HEK293T (cell line): ENCODE measurements around the gene TMSB4X.

Experiments used
- CTCF ChIA-PET: fragments of 350-600 bp; formaldehyde crosslinking; extraction: SDS; loops from one replicate; lab custom pipeline; 2021; ENCODE audit warnings: antibody characterized with exemption, inconsistent platforms; lab: Yijun Ruan, JAX
- POLR2A ChIA-PET: fragments of 350-600 bp; formaldehyde crosslinking; extraction: SDS; loops from one replicate; lab custom pipeline; 2020; ENCODE audit warnings: antibody characterized with exemption, inconsistent platforms; lab: Yijun Ruan, JAX
- DNase-seq: peaks from one replicate; pipeline ENCODE4 v3.0.0; 2012; ENCODE audit warnings: mixed read lengths; ENCODE audit errors: extremely low spot score
- ARNT ChIP-seq: fragments of 450-650 bp; IDR thresholded peaks from 2 replicates; pipeline ENCODE4 v1.6.1; 2017; ENCODE audit warnings: mild to moderate bottlenecking
- BHLHE40 ChIP-seq: fragments of 450-650 bp; IDR thresholded peaks from 2 replicates; pipeline ENCODE4 v1.6.1; 2016; ENCODE audit warnings: mild to moderate bottlenecking, moderate library complexity, borderline replicate concordance
- CTBP1 ChIP-seq: fragments of 450-650 bp; IDR thresholded peaks from 2 replicates; pipeline ENCODE4 v1.6.1; 2016; ENCODE audit warnings: borderline replicate concordance
- ELF4 ChIP-seq: fragments of 450-650 bp; IDR thresholded peaks from 2 replicates; pipeline ENCODE4 v1.6.1; 2017; ENCODE audit warnings: antibody characterized with exemption
- FOXA1 ChIP-seq: fragments of 450-650 bp; IDR thresholded peaks from 2 replicates; pipeline ENCODE4 v1.6.1; 2016; ENCODE audit warnings: mild to moderate bottlenecking
- FOXK2 ChIP-seq: fragments of 450-650 bp; IDR thresholded peaks from 2 replicates; pipeline ENCODE4 v1.6.1; 2016; ENCODE audit warnings: mild to moderate bottlenecking
- FOXM1 ChIP-seq: fragments of 450-650 bp; IDR thresholded peaks from 2 replicates; pipeline ENCODE4 v1.6.1; 2017; ENCODE audit warnings: mild to moderate bottlenecking, borderline replicate concordance
- HDGF ChIP-seq: fragments of 450-650 bp; IDR thresholded peaks from 2 replicates; pipeline ENCODE4 v1.6.1; 2017; ENCODE audit warnings: antibody characterized with exemption, borderline replicate concordance
- L3MBTL2 ChIP-seq: fragments of 450-650 bp; conservative IDR thresholded peaks from 2 replicates; pipeline ENCODE4 v1.6.1; 2016; ENCODE audit warnings: mild to moderate bottlenecking
- LEF1 ChIP-seq: fragments of 450-650 bp; IDR thresholded peaks from 2 replicates; pipeline ENCODE4 v1.6.1; 2017; ENCODE audit warnings: mild to moderate bottlenecking, borderline replicate concordance
- NFRKB ChIP-seq: fragments of 450-650 bp; IDR thresholded peaks from 2 replicates; pipeline ENCODE4 v1.6.1; 2016; ENCODE audit warnings: mild to moderate bottlenecking, moderate library complexity
- PKNOX1 ChIP-seq: fragments of 450-650 bp; IDR thresholded peaks from 2 replicates; pipeline ENCODE4 v1.6.1; 2016
- SP1 ChIP-seq: fragments of 450-650 bp; IDR thresholded peaks from 2 replicates; pipeline ENCODE4 v1.6.1; 2017
- SUZ12 ChIP-seq: fragments of 450-650 bp; IDR thresholded peaks from 2 replicates; pipeline ENCODE4 v1.6.1; 2016; ENCODE audit warnings: mild to moderate bottlenecking
- TARDBP ChIP-seq: fragments of 450-650 bp; IDR thresholded peaks from 2 replicates; pipeline ENCODE4 v1.6.1; 2016
- ZNF384 ChIP-seq: fragments of 450-650 bp; IDR thresholded peaks from 2 replicates; pipeline ENCODE4 v1.6.1; 2016

Gene TMSB4X

GRCh38 chrX:12994321-12994720 lies 19.4 kb downstream of the TMSB4X start:
- no peak for DNase-seq
- POLR2A ChIA-PET: no interaction called here
- CTCF ChIA-PET: no interaction called here
- no peak for TF ChIP-seq ELF4
- no peak for TF ChIP-seq SP1
- no peak for TF ChIP-seq L3MBTL2

- ChIA-PET CTCF (no interaction called here), POLR2A (no interaction called here)
- TF ChIP-seq LEF1 (no peak), PKNOX1 (no peak), FOXK2 (no peak), HDGF (no peak), FOXM1 (no peak), CTBP1 (no peak)
- DNase-seq: no peak
These were observed 22.1 kb downstream of the TMSB4X start for GRCh38 chrX:12996934-12997435.

- DNase-seq: no peak
- CTCF ChIA-PET: no interaction called here
- POLR2A ChIA-PET: no interaction called here
- TF ChIP-seq FOXA1: no peak
- TF ChIP-seq ELF4: no peak
- no peak for TF ChIP-seq SUZ12
- TF ChIP-seq BHLHE40: no peak
- TF ChIP-seq HDGF: no peak
- TF ChIP-seq ARNT: no peak
- TF ChIP-seq FOXM1: no peak
- TF ChIP-seq ZNF384: no peak
- TF ChIP-seq L3MBTL2: no peak
These were observed 23.2 kb downstream of the TMSB4X start for GRCh38 chrX:12997906-12998687.

- no peak for DNase-seq
- CTCF ChIA-PET: no interaction called here
- POLR2A ChIA-PET: no interaction called here
- TF ChIP-seq HDGF (no peak), TARDBP (no peak), LEF1 (no peak), L3MBTL2 (no peak), PKNOX1 (no peak), ZNF384 (no peak), NFRKB (no peak), FOXA1 (no peak), FOXM1 (no peak), ARNT (no peak), CTBP1 (no peak)
These were observed 24.5 kb downstream of the TMSB4X start for GRCh38 chrX:12999422-12999821.

- ChIA-PET CTCF (no interaction called here), POLR2A (no interaction called here)
- no peak for DNase-seq
- TF ChIP-seq ELF4: no peak
- no peak for TF ChIP-seq HDGF
- TF ChIP-seq SP1: no peak
- no peak for TF ChIP-seq L3MBTL2
- TF ChIP-seq FOXK2: no peak
- no peak for TF ChIP-seq BHLHE40
- TF ChIP-seq ARNT: no peak
- no peak for TF ChIP-seq ZNF384
- TF ChIP-seq NFRKB: no peak
- no peak for TF ChIP-seq SUZ12
- no peak for TF ChIP-seq PKNOX1
- no peak for TF ChIP-seq FOXM1
- TF ChIP-seq LEF1: no peak
These were observed 25.4 kb downstream of the TMSB4X start for GRCh38 chrX:13000301-13000811.

GRCh38 chrX:13001097-13001496 lies 26.2 kb downstream of the TMSB4X start:
- no peak for TF ChIP-seq FOXA1
- no peak for TF ChIP-seq NFRKB
- TF ChIP-seq L3MBTL2: no peak
- TF ChIP-seq CTBP1: no peak
- no peak for TF ChIP-seq FOXK2
- TF ChIP-seq TARDBP: no peak
- no peak for TF ChIP-seq SUZ12
- no peak for TF ChIP-seq ARNT
- TF ChIP-seq BHLHE40: no peak
- TF ChIP-seq LEF1: no peak
- no peak for TF ChIP-seq SP1
- no peak for TF ChIP-seq ZNF384
- no peak for TF ChIP-seq HDGF
- POLR2A ChIA-PET: no interaction called here
- CTCF ChIA-PET: no interaction called here
- DNase-seq: no peak
